GM12892 (cell line): ENCODE data around the gene USB1.

Experiments
- POLR2A ChIP-seq: IDR thresholded peaks from 2 replicates; pipeline ENCODE4 v1.6.1; 2011; ENCODE audit warnings: low read depth, low read length, control low read depth
- POLR2AphosphoS5 ChIP-seq: IDR thresholded peaks from 2 replicates; pipeline ENCODE4 v1.6.1; 2011; ENCODE audit warnings: low read depth, low read length, control low read depth

GRCh38 chr16:58062821-58063220, 61.6 kb downstream of the USB1 start:
- TF ChIP-seq POLR2A (no peak), POLR2AphosphoS5 (no peak)
